ENCODE data around the gene TGM2. TPM values are rescaled to one million over a fixed set of nuclear protein-coding genes. Genes with fewer than 3 reads are reported as not detected.

TGM2 gene
- total and polyA plus RNA-seq, 10 donors = 9.3 to 167 (median 69.8) TPM

DNA sequence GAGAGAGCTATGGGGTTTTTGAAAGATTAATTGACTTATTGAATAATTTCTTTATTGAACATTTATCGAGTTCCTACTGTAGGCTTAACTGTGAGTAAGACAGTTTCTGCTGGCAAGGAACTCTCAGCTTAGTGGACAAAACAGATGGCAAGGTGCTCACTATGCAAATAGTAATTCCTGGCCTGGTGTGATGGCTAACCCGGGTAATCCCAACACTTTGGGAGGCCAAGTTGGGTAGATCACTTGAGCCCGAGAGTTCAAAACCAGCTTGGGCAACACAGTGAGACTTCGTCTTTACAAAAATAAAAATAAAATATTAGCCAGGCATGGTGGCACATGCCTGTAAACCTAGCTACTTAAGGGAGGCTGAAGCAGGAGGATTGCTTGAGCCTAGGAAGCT lies 13.5 kb upstream of the TGM2 start:
- Histone ChIP-seq H3K4me3 (no peak overlapping the region), H3K9me3 (no peaks in the 10 kb centered on the region), H3K4me1 (peaks cover 0 to 27% (median 6%) of the 10 kb centered on the region in 6 donors), H3K27ac (no peak overlapping the region), H3K36me3 (no peaks in the 10 kb centered on the region), H3K27me3 (replicated peaks in 1 of 7) (no peaks in the 10 kb centered on the region)
- no peak for DNase-seq
- TF ChIP-seq POLR2AphosphoS5 (IDR thresholded peaks at IDR 0.05) (no peak), POLR2A (IDR thresholded peaks at IDR 0.05) (no peak)
- TF ChIP-seq, protein P1, sequence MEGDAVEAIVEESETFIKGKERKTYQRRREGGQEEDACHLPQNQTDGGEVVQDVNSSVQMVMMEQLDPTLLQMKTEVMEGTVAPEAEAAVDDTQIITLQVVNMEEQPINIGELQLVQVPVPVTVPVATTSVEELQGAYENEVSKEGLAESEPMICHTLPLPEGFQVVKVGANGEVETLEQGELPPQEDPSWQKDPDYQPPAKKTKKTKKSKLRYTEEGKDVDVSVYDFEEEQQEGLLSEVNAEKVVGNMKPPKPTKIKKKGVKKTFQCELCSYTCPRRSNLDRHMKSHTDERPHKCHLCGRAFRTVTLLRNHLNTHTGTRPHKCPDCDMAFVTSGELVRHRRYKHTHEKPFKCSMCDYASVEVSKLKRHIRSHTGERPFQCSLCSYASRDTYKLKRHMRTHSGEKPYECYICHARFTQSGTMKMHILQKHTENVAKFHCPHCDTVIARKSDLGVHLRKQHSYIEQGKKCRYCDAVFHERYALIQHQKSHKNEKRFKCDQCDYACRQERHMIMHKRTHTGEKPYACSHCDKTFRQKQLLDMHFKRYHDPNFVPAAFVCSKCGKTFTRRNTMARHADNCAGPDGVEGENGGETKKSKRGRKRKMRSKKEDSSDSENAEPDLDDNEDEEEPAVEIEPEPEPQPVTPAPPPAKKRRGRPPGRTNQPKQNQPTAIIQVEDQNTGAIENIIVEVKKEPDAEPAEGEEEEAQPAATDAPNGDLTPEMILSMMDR (IDR thresholded peaks at IDR 0.05 in 8 of 11, conservative IDR thresholded peaks at IDR 0.05 in 3 of 11) = no peak
- intact Hi-C loops (cut with DNase I; ENCODE audit: low total_unique reads) = no loop called here
- 85 to 95% (median 92%) methylated on average over 4 of the region's 4 CpGs for WGBS, 5 donors

DNA sequence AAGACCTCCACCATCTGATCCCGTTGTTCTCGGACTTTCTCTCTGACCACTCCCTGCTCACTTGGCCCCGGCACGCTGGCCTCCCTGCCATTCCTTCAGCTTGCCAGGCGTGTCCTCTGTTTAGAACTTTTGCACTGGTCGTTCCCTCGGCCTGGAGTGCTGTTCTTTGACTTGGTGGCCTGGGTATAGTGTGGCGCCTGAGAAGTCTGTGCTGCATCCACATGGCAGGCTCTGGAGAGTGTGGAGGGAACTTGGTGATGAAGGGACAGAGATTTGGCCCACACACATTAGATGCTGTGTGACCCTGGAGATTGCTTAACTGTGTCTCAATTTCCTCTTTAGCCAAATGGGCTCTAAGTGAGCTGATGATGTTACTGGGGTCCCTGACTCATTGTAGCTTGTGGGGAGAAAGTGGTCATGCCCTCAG lies 13.0 kb upstream of the TGM2 start:
- intact Hi-C loops (cut with DNase I; ENCODE audit: low total_unique reads) = no loop called here
- TF ChIP-seq, protein P1 (IDR thresholded peaks at IDR 0.05 in 8 of 11, conservative IDR thresholded peaks at IDR 0.05 in 3 of 11) = no peak
- no peak for TF ChIP-seq POLR2AphosphoS5 (IDR thresholded peaks at IDR 0.05)
- no peak for TF ChIP-seq POLR2A (IDR thresholded peaks at IDR 0.05)
- Histone ChIP-seq H3K4me1 (peaks cover 0 to 27% (median 6%) of the 10 kb centered on the region in 6 donors), H3K27ac (no peak overlapping the region), H3K9me3 (no peaks in the 10 kb centered on the region), H3K4me3 (no peak overlapping the region), H3K27me3 (replicated peaks in 1 of 7) (no peaks in the 10 kb centered on the region), H3K36me3 (no peaks in the 10 kb centered on the region)
- DNase-seq = peak; percentile 40
- 83 to 92% (median 85%) methylated on average over 8 of the region's 8 CpGs for WGBS, 5 donors

DNA sequence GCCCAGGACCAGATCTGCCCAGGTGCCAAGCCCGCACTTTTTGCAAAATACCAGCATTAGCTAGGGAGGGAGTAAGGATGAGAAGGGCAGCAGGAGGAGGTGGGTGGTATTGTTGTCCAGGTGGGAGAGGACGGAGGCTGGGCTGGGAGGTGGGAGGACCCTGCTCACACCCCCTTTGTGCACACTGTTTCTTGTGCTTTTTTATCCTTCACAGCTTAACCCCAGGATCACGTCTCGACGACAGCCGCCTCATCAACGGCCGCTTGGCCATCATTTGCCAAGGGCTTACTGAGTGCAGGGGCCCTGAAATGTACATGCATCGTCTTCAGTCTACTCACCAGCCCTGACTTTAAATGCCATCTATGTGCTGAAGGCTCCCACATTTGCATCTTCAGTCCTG lies 12.1 kb upstream of the TGM2 start:
- peak; percentile 16 for DNase-seq
- WGBS, 5 donors = 83 to 92% (median 91%) methylated on average over 9 of the region's 9 CpGs
- intact Hi-C loops (cut with DNase I; ENCODE audit: low total_unique reads) = no loop called here
- H3K36me3 ChIP-seq = no peaks in the 10 kb centered on the region
- no peak overlapping the region for H3K27ac ChIP-seq
- H3K27me3 ChIP-seq (replicated peaks in 1 of 7) = no peaks in the 10 kb centered on the region
- H3K4me1 ChIP-seq = peaks cover 0 to 24% (median 6%) of the 10 kb centered on the region in 6 donors
- no peaks in the 10 kb centered on the region for H3K9me3 ChIP-seq
- TF ChIP-seq POLR2AphosphoS5 (IDR thresholded peaks at IDR 0.05) (no peak), POLR2A (IDR thresholded peaks at IDR 0.05) (no peak)
- TF ChIP-seq, protein P1 (IDR thresholded peaks at IDR 0.05 in 8 of 11, conservative IDR thresholded peaks at IDR 0.05 in 3 of 11) = no peak
- H3K4me3 ChIP-seq = no peak overlapping the region

DNA sequence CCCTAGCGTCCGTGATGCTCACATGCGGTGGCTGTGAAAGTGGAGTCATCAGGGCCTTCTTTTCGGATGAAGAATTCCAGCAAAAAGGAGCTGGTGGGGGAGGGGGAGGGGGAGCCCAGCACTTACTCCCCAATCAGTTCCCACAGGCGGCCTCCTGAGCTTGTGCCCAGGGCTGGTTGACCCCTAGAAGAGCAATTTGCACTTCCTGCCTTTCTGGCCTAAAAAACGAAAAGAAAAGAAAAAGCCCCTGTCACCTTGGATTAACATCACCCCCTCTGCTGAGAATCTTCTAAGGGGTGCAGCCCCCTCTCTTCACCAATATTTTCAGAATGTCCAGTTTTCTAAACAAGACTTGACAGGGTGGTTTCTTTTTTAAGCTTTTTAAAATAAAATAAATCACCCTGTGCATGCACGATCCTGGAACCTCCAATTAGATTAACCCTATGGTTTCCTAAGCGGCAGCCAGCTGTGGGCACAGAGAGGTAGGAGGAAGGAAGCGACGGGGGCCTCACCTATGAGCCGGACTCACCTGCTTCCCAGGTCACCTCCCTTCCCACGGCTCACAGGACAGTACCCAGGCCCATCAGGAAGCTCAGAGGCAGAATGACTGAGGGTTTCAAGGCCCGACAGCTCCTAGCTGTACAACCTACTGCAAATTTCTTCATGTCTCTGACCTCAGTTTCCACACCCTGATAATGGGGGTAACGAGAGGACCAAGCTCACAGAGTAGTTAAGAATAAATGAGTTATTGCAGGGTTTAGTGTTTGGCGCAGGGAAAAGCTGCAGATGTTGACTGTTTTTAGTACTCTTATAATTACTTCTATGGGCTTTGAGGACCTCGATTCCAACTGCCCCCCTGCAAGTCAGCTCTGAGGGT lies 10.5 kb upstream of the TGM2 start:
- H3K27ac ChIP-seq = no peak overlapping the region
- TF ChIP-seq, protein P1 (IDR thresholded peaks at IDR 0.05 in 8 of 11, conservative IDR thresholded peaks at IDR 0.05 in 3 of 11) = no peak
- TF ChIP-seq POLR2AphosphoS5 (IDR thresholded peaks at IDR 0.05) (no peak), POLR2A (IDR thresholded peaks at IDR 0.05) (no peak)
- WGBS, 5 donors = 58 to 68% (median 65%) methylated on average over 16 of the region's 16 CpGs
- DNase-seq = peak; percentile 40
- H3K36me3 ChIP-seq = no peaks in the 10 kb centered on the region
- H3K27me3 ChIP-seq (replicated peaks in 1 of 7) = no peaks in the 10 kb centered on the region
- no peak overlapping the region for H3K4me3 ChIP-seq
- intact Hi-C loops (cut with DNase I; ENCODE audit: low total_unique reads) = no loop called here
- H3K9me3 ChIP-seq = no peaks in the 10 kb centered on the region
- peaks cover 0 to 31% (median 8%) of the 10 kb centered on the region in 6 donors for H3K4me1 ChIP-seq

All from spleen (tissue), 11 donors.